ENCODE results near the gene PRMT3. TPM values are rescaled to one million over a fixed set of nuclear protein-coding genes. Genes with fewer than 3 reads are reported as not detected.

PRMT3 gene
- total and polyA plus RNA-seq, 7 donors = 6.3 to 23.2 (median 17.2) TPM

- no peaks in the 10 kb centered on the region for H3K27me3 ChIP-seq (ENCODE audit: insufficient read depth in 3 of 3, low read length in 2 of 3)
- intact Hi-C loops (cut with DNase I) = no loop called here
- peaks cover 4 to 41% of the 10 kb centered on the region in 2 donors for H3K36me3 ChIP-seq (ENCODE audit: insufficient read depth in 1 of 2, low read depth in 1 of 2)
- ATAC-seq (peak in 2 of 4 donors; percentile 55), DNase-seq (peak in 1 of 2 donors; percentile 23)
- no peaks in the 10 kb centered on the region for H3K9me3 ChIP-seq
- WGBS, 3 donors = 64 to 83% (median 67%) methylated on average over 9 of the region's 9 CpGs
- peaks cover 27% of the 10 kb centered on the region for H3K4me1 ChIP-seq
- no peak for TF ChIP-seq CTCF (IDR thresholded peaks at IDR 0.05)
- peak overlapping the region; percentile 35 for H3K4me3 ChIP-seq
- peak overlapping the region; percentile 53 for H3K27ac ChIP-seq
Measured at GRCh38 chr11:20367313-20367948, 20.1 kb upstream of the PRMT3 start.

- no peak for ATAC-seq
- peaks cover 27% of the 10 kb centered on the region for H3K4me1 ChIP-seq
- H3K27me3 ChIP-seq (ENCODE audit: insufficient read depth in 3 of 3, low read length in 2 of 3) = no peaks in the 10 kb centered on the region
- H3K27ac ChIP-seq = no peak overlapping the region
- intact Hi-C loops (cut with DNase I) = no loop called here
- peak overlapping the region; percentile 35 for H3K4me3 ChIP-seq
- H3K36me3 ChIP-seq (ENCODE audit: insufficient read depth in 1 of 2, low read depth in 1 of 2) = peaks cover 4 to 51% of the 10 kb centered on the region in 2 donors
- DNase-seq = no peak
- TF ChIP-seq CTCF (IDR thresholded peaks at IDR 0.05) = no peak
- H3K9me3 ChIP-seq = no peaks in the 10 kb centered on the region
Measured at GRCh38 chr11:20368438-20368837, 19.1 kb upstream of the PRMT3 start.

GRCh38 chr11:20369826-20370225 lies 17.7 kb upstream of the PRMT3 start:
- Histone ChIP-seq H3K27me3 (ENCODE audit: insufficient read depth in 3 of 3, low read length in 2 of 3) (no peaks in the 10 kb centered on the region), H3K27ac (no peak overlapping the region), H3K4me3 (no peak overlapping the region), H3K36me3 (ENCODE audit: insufficient read depth in 1 of 2, low read depth in 1 of 2) (peaks cover 8 to 65% of the 10 kb centered on the region in 2 donors), H3K9me3 (no peaks in the 10 kb centered on the region), H3K4me1 (peaks cover 22% of the 10 kb centered on the region)
- no peak for DNase-seq
- intact Hi-C loops (cut with DNase I) = no loop called here
- ATAC-seq = peak in 1 of 4 donors; percentile 50
- no peak for TF ChIP-seq CTCF (IDR thresholded peaks at IDR 0.05)

- no peaks in the 10 kb centered on the region for H3K9me3 ChIP-seq
- peaks cover 11 to 85% of the 10 kb centered on the region in 2 donors for H3K36me3 ChIP-seq (ENCODE audit: insufficient read depth in 1 of 2, low read depth in 1 of 2)
- 45 to 52% (median 46%) methylated on average over 5 of the region's 5 CpGs for WGBS, 3 donors
- H3K4me1 ChIP-seq = peaks cover 11% of the 10 kb centered on the region
- intact Hi-C loops (cut with DNase I) = no loop called here
- ATAC-seq (no peak), DNase-seq (no peak)
- TF ChIP-seq CTCF (IDR thresholded peaks at IDR 0.05) = no peak
- H3K4me3 ChIP-seq = no peak overlapping the region
- H3K27ac ChIP-seq = no peak overlapping the region
- no peaks in the 10 kb centered on the region for H3K27me3 ChIP-seq (ENCODE audit: insufficient read depth in 3 of 3, low read length in 2 of 3)
Measured at GRCh38 chr11:20372081-20372626, 15.4 kb upstream of the PRMT3 start.

- intact Hi-C loops (cut with DNase I) = no loop called here
- no peak for ATAC-seq
Measured at GRCh38 chr11:20373147-20373546, 14.4 kb upstream of the PRMT3 start.

More at GRCh38 chr11:20373147-20373546, 14.4 kb upstream of the PRMT3 start:
- TF ChIP-seq CTCF (IDR thresholded peaks at IDR 0.05) = no peak
- DNase-seq = no peak
- Histone ChIP-seq H3K9me3 (no peaks in the 10 kb centered on the region), H3K36me3 (ENCODE audit: insufficient read depth in 1 of 2, low read depth in 1 of 2) (peaks cover 11 to 85% of the 10 kb centered on the region in 2 donors), H3K27ac (no peak overlapping the region), H3K27me3 (ENCODE audit: insufficient read depth in 3 of 3, low read length in 2 of 3) (no peaks in the 10 kb centered on the region), H3K4me1 (peaks cover 6% of the 10 kb centered on the region), H3K4me3 (no peak overlapping the region)
- WGBS, 3 donors = 90 to 92% (median 90%) methylated on average over 13 of the region's 13 CpGs
